Panc1 (cell line): ENCODE measurements around the gene LSG1.

Experiments used
- CTCF ChIP-seq: fragments of 450-650 bp; IDR thresholded peaks from 2 replicates; pipeline ENCODE4 v1.5.1; 2017; ENCODE audit warnings: mild to moderate bottlenecking
- POLR2AphosphoS5 ChIP-seq: IDR thresholded peaks from 2 replicates; pipeline ENCODE4 v1.6.1; 2012; ENCODE audit warnings: mild to moderate bottlenecking, low read depth, low read length, moderate library complexity
- REST ChIP-seq, 2 experiments: IDR thresholded peaks; 2 replicates each; pipeline ENCODE4 v1.6.1; 2011 to 2012; ENCODE audit warnings: low read depth in 2 of 2, control low read depth in 1 of 2, low read length in 1 of 2, mild to moderate bottlenecking in 1 of 2, moderate library complexity in 1 of 2; ENCODE audit not compliant: insufficient read depth in 1 of 2
- SIN3A ChIP-seq: IDR thresholded peaks from 2 replicates; pipeline ENCODE4 v1.6.1; 2012; ENCODE audit warnings: low read depth, mild to moderate bottlenecking, low read length, moderate library complexity, borderline replicate concordance; ENCODE audit not compliant: insufficient read depth

- TF ChIP-seq CTCF = no peak
- no peak for TF ChIP-seq REST (IDR thresholded peaks at IDR 0.05; ENCODE audit: insufficient read depth in 1 of 2, low read depth in 2 of 2, low read length in 1 of 2)
- no peak for TF ChIP-seq POLR2AphosphoS5
- no peak for TF ChIP-seq SIN3A
Measured at GRCh38 chr3:194685065-194685717, 13.2 kb upstream of the LSG1 start.
